Measurements from ENCODE around the gene SYT7.
A peak's percentile ranks its signal among the peaks of the same experiment; 100 is the strongest.

SYT7 gene

GRCh38 chr11:61534933-61535839 lies 45.7 kb downstream of the SYT7 start:
- DNase-seq = no peak

- no peak for DNase-seq
Measured at GRCh38 chr11:61534025-61534932, 46.6 kb downstream of the SYT7 start.

GRCh38 chr11:61533401-61533800 lies 47.5 kb downstream of the SYT7 start:
- DNase-seq = no peak

DNA sequence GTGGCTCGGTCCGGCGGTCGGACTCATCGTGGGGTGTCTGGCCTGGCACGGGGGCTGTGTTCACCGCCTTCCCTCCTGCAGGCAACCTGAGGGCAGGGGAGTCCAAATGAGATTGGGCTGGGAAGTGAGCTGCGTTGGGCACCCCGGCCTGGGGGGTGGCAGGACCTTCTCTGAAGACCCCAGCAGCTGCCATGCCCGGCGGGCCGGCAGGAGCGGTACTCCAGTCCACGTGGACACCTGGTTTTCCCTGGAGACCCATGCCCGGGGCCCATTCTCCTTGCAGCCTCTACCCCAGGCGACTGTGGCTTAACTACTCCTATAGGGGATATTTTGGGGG lies 47.9 kb downstream of the SYT7 start:
- DNase-seq = no peak

DNA sequence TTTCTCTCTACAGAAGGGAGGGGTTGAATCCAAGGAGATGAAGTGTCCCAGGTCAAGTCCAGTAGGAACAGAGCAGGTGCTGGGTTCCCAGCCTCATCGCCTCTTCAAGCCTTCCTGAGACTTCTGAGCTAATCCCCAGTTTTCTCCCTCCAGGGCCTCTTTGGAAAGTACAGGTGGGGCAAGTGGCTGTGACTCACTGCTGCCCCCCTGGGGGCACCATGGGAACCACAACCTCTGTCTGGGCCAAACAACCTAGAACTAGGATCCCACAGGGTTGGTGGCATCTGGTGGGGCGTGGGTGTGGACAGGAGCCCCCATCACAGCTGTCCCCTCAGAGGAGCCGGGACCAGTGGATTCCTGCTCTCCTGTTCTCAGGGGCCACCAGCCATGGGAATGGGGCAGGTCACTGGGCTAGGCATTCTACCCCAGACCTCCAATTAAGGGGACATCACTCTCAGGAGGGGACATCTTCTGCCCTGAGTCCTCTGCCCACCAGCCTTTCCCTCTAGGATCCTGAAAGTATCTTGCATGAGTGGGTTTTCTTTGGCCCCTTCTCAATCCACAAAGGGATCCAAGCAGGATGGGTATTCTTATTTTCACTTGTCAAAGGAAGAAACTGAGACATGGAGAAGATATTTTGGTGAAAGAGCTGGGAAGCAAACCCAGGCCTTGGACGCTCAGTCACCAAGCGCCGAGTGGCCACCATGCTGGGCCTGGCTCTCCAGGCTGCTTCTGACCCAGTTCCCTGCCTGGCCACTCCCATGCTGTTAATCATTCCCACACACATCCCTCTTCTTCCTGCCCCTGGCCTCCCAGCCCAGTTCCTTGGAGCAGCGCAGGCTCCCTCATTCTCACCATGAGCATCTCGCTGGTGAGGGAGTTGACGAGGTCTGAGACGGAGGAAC lies 48.5 kb downstream of the SYT7 start:
- DNase-seq = no peak

- DNase-seq = no peak
Measured at GRCh38 chr11:61531044-61531443, 49.8 kb downstream of the SYT7 start.

GRCh38 chr11:61529537-61530225 lies 51.2 kb downstream of the SYT7 start:
- DNase-seq = no peak

DNA sequence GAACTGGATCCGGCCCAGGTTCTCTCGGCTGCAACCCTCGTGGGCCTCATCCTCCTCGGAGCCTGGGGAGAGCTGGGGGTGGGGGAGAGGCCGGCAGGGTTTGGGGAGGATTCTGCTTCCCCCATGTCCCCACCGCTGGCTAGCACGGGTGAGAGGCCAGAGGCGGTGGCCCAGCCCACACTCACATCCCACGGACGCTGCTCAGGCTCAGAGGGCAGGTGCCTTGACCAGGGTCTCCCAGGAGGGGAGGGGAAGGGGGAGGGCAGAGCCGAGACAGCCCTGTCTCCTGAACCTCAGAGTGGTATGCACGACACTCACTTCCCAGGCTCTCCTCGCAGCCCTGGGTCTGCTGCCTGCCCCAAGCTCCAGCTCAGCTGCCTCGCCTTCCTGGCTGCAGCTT lies 52.8 kb downstream of the SYT7 start:
- no peak for DNase-seq

DNA sequence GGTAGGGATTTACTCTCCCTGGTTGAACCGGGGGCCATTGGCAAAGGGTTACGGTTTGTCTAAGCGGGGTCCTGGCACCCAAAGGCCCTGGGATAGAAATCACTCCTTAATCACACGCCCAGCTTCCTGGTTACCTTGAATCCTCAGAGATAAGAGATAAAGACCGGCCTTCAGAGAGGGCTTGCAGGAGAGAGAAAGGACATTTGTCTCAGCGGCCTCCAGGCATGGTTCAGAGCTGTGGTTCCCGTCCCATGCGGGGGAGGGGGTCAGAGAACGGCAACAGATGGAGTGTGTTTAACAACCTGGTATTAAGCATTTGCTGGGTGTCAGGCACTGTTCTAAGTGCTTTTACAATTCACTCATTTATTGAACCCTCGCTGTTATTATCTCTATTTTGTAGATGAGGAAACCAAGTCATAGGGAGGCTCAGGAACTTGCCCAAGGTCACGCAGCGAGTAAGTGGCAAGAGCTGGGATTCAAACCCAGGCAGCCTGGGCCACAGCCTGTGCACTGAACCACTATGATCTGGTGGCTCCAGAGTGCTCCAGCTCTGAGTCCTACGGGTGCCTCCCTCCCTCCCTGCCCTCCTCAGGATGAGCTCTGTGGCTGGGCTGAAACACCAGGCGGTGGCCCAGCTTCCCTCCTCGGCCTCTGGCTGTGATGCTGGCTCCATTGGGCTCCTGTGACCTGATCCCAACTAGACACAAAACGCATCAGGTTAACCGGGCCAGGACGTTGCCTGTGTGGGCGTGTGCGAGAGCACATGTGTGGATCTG lies 53.7 kb downstream of the SYT7 start:
- no peak for DNase-seq

GRCh38 chr11:61526229-61526628 lies 54.6 kb downstream of the SYT7 start:
- no peak for DNase-seq

GRCh38 chr11:61524963-61525587 lies 55.8 kb downstream of the SYT7 start:
- DNase-seq = no peak

- no peak for DNase-seq
Measured at GRCh38 chr11:61524446-61524845, 56.4 kb downstream of the SYT7 start.

DNA sequence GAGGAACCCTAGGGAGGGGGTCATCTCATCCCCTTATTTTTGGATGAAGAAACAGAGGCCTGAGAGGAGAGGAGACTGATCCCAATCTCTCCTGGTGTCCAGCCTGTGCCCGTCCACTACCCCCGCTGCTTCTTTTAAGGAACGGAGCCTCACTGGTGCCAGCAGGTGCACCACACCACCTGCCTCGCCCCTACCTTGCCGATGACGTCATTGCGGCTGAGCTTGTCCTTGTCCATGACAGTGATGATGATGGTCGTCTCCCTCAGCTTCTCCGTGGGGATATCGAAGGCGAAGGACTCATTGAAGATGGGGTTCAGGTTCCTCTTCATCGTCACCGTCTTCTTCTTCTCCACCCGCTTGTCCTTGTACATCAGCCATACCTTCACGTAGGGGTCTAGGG lies 58.0 kb downstream of the SYT7 start:
- DNase-seq = no peak

DNA sequence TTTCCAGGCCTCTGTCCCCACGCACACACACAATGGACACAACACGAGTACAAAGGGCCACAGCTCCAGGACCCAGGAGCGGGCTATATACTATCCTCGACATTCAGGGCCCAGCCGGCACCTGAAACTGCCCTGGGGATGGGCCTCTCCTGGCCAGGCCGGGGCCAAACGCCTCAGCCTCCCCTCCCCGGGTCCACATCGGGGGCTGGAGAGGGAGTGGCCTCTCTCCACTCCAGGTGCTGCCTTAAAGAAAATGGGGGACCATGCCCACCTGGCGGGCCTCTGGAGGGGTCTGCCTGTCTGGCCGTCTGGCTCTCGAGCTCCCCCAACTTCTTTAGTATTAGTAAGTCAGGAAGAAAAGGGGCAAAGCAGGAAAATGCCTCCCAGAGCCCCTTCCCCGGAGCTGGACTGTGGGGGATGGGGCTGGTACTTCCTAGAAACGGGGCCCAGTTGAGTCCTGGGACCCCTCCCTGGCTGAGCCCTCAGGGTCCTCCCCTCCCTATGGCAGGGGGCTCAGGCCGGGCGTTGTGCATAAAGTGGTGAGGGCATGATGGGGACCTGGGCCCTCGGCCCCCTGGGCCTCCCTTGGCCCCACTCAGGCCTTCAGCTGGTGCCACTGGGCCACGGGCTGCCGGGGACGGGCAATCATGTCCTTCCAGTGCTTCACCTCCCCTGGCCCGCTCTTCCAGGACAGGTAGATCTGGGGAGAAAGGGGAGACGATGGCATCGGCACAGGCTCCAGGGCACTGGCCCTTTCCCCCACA lies 62.7 kb downstream of the SYT7 start:
- no peak for DNase-seq

GRCh38 chr11:61516675-61517572 lies 64.0 kb downstream of the SYT7 start:
- DNase-seq = peak; percentile 64

DNA sequence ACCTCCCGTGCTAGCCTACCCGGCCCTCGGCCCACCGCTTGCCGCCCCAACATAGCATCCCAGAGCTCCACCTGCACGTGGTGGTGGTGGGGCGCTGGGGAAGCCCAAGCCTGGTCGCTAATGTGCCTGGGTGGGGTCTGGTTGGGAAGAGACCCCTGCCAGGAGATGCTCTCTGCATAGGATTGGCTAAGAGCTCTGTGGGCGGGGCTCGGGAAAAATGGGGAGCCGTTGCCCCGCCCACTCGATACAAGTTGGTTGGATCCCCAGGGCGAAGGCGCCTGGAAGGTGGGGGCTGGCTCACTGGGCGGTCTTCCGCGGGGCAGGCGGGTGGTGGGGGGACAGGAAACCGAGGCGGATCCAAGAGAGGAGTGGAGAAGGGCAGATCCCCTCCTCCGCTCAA lies 64.7 kb downstream of the SYT7 start:
- no peak for DNase-seq

- no peak for DNase-seq
Measured at GRCh38 chr11:61515686-61516085, 65.2 kb downstream of the SYT7 start.

- no peak for DNase-seq
Measured at GRCh38 chr11:61514050-61514917, 66.6 kb downstream of the SYT7 start.

Measured in femur (tissue), 1 donor.